CD4-positive, alpha-beta memory T cell (primary cell): ENCODE measurements around the gene CAMSAP1. TPM values are rescaled to one million over a fixed set of nuclear protein-coding genes. Genes with fewer than 3 reads are reported as not detected.
A peak's percentile ranks its signal among the peaks of the same experiment; 100 is the strongest.

Source experiments
- CTCF ChIA-PET: fragments of 350-600 bp; sonication (Branson Sonifier 250); formaldehyde crosslinking; loops from one replicate; lab custom pipeline; 2021; ENCODE audit warnings: inconsistent platforms; ENCODE audit not compliant: partially characterized antibody; lab: Charles Lee
- POLR2A ChIA-PET: fragments of 350-600 bp; sonication (Branson Sonifier 250); formaldehyde crosslinking; loops from one replicate; lab custom pipeline; 2021; ENCODE audit not compliant: partially characterized antibody; lab: Charles Lee
- DNase-seq, 5 donors: peaks; one replicate each; pipeline versions ENCODE4 v3.0.0 to v3.0.0-alpha.2; 2020 to 2022; ENCODE audit warnings: mixed read lengths in 1 of 5
- H3K27ac ChIP-seq: one replicate; pipeline ENCODE4 v1.7.0; 2013; ENCODE audit warnings: low read depth, low read length
- H3K27me3 ChIP-seq: 2 replicates; pipeline ENCODE4 v1.7.0; 2013; ENCODE audit warnings: mild to moderate bottlenecking, low read length, moderate library complexity; ENCODE audit not compliant: insufficient read depth
- H3K36me3 ChIP-seq: 2 replicates; pipeline ENCODE4 v1.7.0; 2013; ENCODE audit warnings: mild to moderate bottlenecking, low read length, moderate library complexity; ENCODE audit not compliant: insufficient read depth
- H3K4me1 ChIP-seq: 2 replicates; pipeline ENCODE4 v1.7.0; 2013; ENCODE audit warnings: mild to moderate bottlenecking, low read length, moderate library complexity; ENCODE audit not compliant: insufficient read depth
- H3K4me3 ChIP-seq, 2 donors: one replicate each; pipeline ENCODE4 v1.7.0; 2013; ENCODE audit warnings: low read length in 2 of 2, mild to moderate bottlenecking in 1 of 2
- H3K9me3 ChIP-seq, 2 donors: one replicate each; pipeline ENCODE4 v1.7.0; 2013; ENCODE audit warnings: low read length in 2 of 2, control low read depth in 1 of 2; ENCODE audit not compliant: control insufficient read depth in 1 of 2
- H3K27ac Mint-ChIP-seq, 7 donors: one replicate each; pipeline ENCODE4 v1.8.0; 2020 to 2021; ENCODE audit warnings: mixed read lengths in 7 of 7, mild to moderate bottlenecking in 6 of 7, inconsistent platforms in 3 of 7, moderate library complexity in 3 of 7
- H3K27me3 Mint-ChIP-seq, 2 donors: one replicate each; pipeline ENCODE4 v1.8.0; 2020 to 2021; ENCODE audit warnings: mixed read lengths in 2 of 2
- H3K36me3 Mint-ChIP-seq, 2 donors: one replicate each; pipeline ENCODE4 v1.8.0; 2020 to 2021; ENCODE audit warnings: mixed read lengths in 2 of 2, inconsistent platforms in 1 of 2, mild to moderate bottlenecking in 1 of 2
- H3K4me1 Mint-ChIP-seq, 4 donors: one replicate each; pipeline ENCODE4 v1.8.0; 2020 to 2021; ENCODE audit warnings: mixed read lengths in 4 of 4, mild to moderate bottlenecking in 1 of 4
- H3K4me3 Mint-ChIP-seq, 8 donors: one replicate each; pipeline ENCODE4 v1.8.0; 2020 to 2021; ENCODE audit warnings: mixed read lengths in 8 of 8, mild to moderate bottlenecking in 7 of 8, moderate library complexity in 6 of 8, inconsistent platforms in 3 of 8
- H3K9me3 Mint-ChIP-seq, 8 donors: one replicate each; pipeline ENCODE4 v1.8.0; 2020 to 2021; ENCODE audit warnings: mixed read lengths in 8 of 8, mild to moderate bottlenecking in 5 of 8, inconsistent platforms in 3 of 8, moderate library complexity in 1 of 8
- intact Hi-C: fragments of 100-400 bp; cut with micrococcal nuclease; formaldehyde crosslinking; loops from one replicate; pipeline ENCODE4 v1.15.1; 2023
- polyA plus RNA-seq, 2 donors: library from polyadenylated mRNA; unstranded; fragments of 300-500 nt; fragmentation: Illumina TruSeq; gene quantifications; one replicate each; pipeline ENCODE4 v1.2.3, GENCODE V29; 2021
- total RNA-seq, 2 experiments: library from RNA; stranded (reverse); gene quantifications; one replicate each; pipeline ENCODE4 v1.2.3, GENCODE V29; 2021

CAMSAP1 gene
- total and polyA plus RNA-seq, 4 experiments from 2014 or later, result 0.76 to 51.7 (median 22.5) TPM

DNA sequence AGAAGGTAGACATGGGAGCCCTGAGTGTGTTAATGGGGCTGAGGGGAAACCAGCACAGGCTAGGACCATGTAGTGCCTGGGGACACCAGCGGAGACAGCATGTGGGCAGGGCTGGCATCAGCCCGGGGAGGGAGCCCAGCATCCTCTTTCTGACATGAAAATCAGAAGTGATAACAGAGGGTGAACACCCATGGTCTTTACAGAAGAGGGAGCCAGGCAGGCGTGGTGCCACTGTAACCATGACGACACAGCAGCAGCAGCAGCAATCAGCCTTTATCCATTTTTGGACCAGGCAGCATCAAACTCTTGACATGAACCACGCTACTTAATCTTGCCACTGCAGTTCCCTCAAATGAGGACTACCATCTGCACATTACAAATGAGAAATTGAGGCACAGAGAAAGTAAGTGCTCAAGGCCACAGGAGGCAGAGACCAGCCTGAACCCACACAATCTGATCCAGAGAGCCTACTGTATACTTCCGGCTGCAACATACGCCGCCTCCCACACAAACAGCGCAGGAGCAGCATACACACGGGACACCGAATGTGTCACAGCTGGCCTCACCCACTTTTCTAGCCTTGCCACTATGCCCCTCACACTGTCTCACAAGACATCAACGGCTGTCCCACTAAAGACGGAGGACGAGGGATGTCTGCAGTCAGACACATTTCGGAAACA, 23.8 kb downstream of the CAMSAP1 start:
- peak overlapping the region in 6 of 7 donors; percentile 48 to 86 (median 76) for H3K27ac Mint-ChIP-seq
- CTCF ChIA-PET, result no interaction called here
- peak in 4 of 5 donors; percentile 10 to 41 (median 26) for DNase-seq

DNA sequence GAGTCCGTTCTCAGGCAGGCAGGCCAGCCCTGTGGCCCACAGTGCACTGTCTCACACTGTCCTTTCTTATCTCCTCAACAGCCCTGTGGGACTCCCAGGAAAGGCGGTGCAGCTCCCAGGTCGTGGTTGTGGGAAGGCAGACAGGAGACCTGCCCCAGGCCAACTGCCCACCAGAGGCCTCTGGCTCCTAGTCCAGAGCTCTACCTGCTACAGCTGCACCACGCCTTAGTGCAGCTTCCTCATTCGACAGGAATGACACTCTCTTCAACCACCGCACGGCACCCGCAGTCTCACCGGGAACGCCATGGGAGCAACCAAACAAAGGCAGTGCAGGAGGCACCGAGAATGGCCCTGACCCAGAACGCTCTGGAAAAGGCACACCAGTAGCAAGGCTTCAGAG, 25.3 kb downstream of the CAMSAP1 start:
- Histone ChIP-seq H3K27me3 (no peaks in the 10 kb centered on the region), H3K4me3 (no peak overlapping the region), H3K9me3 (no peaks in the 10 kb centered on the region), H3K27ac (no peak overlapping the region), H3K4me1 (peaks cover 46% of the 10 kb centered on the region), H3K36me3 (no peaks in the 10 kb centered on the region)
- no peak overlapping the region for H3K4me3 Mint-ChIP-seq
- no peak for DNase-seq
- ChIA-PET POLR2A (no interaction called here), CTCF (interaction anchor here (0.9 kb wide), 1 partner anchor 18 kb away, joined by 3 read pairs; no protein-coding TSS in a partner anchor)
- no peaks in the 10 kb centered on the region for H3K27me3 Mint-ChIP-seq
- intact Hi-C loops, result no loop called here
- H3K36me3 Mint-ChIP-seq, result peaks cover 6 to 7% of the 10 kb centered on the region in 2 donors
- no peak overlapping the region for H3K27ac Mint-ChIP-seq
- H3K9me3 Mint-ChIP-seq, result no peaks in the 10 kb centered on the region
- peaks cover 43 to 68% (median 61%) of the 10 kb centered on the region in 4 donors for H3K4me1 Mint-ChIP-seq

More for the DNA sequence above, 23.8 kb downstream of the CAMSAP1 start:
- H3K9me3 Mint-ChIP-seq, result no peaks in the 10 kb centered on the region
- H3K9me3 ChIP-seq, result no peaks in the 10 kb centered on the region
- H3K36me3 ChIP-seq, result no peaks in the 10 kb centered on the region
- intact Hi-C loops, result no loop called here
- H3K36me3 Mint-ChIP-seq, result peaks cover 3 to 6% of the 10 kb centered on the region in 2 donors
- peak overlapping the region in 3 of 8 donors; percentile 3 to 29 (median 29) for H3K4me3 Mint-ChIP-seq
- no peak overlapping the region for H3K4me3 ChIP-seq
- H3K27me3 Mint-ChIP-seq, result no peaks in the 10 kb centered on the region
- POLR2A ChIA-PET, result no interaction called here
- no peak overlapping the region for H3K27ac ChIP-seq
- H3K4me1 Mint-ChIP-seq, result peaks cover 49 to 70% (median 63%) of the 10 kb centered on the region in 4 donors
- H3K4me1 ChIP-seq, result peaks cover 55% of the 10 kb centered on the region
- H3K27me3 ChIP-seq, result no peaks in the 10 kb centered on the region

DNA sequence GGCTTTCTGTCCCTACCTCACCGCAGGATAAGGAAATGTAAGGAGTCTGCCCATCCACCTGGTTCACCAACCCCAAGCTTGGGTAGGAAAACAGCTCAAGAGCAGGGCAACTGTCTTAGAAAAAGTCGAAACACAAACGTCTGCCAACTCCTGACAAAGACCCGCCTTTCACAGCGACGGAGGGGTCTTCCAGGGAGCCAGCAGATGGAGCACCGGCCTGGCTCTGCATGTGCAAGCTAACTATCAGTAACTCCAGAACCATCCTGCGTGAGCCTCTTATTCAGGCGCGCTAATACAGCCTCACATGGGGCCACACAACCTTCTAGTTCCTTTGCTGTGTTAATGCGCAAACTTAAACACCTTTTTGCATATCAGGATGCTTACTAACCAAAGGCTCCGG, 26.9 kb downstream of the CAMSAP1 start:
- H3K27ac Mint-ChIP-seq, result no peak overlapping the region
- intact Hi-C loops, result no loop called here
- Histone ChIP-seq H3K27ac (no peak overlapping the region), H3K36me3 (no peaks in the 10 kb centered on the region), H3K27me3 (no peaks in the 10 kb centered on the region), H3K9me3 (no peaks in the 10 kb centered on the region), H3K4me3 (no peak overlapping the region), H3K4me1 (peaks cover 30% of the 10 kb centered on the region)
- no peak overlapping the region for H3K4me3 Mint-ChIP-seq
- DNase-seq, result no peak
- CTCF ChIA-PET, result no interaction called here
- peaks cover 7 to 8% of the 10 kb centered on the region in 2 donors for H3K36me3 Mint-ChIP-seq
- H3K9me3 Mint-ChIP-seq, result no peaks in the 10 kb centered on the region
- H3K27me3 Mint-ChIP-seq, result no peaks in the 10 kb centered on the region
- POLR2A ChIA-PET, result no interaction called here
- H3K4me1 Mint-ChIP-seq, result peaks cover 41 to 62% (median 52%) of the 10 kb centered on the region in 4 donors

DNA sequence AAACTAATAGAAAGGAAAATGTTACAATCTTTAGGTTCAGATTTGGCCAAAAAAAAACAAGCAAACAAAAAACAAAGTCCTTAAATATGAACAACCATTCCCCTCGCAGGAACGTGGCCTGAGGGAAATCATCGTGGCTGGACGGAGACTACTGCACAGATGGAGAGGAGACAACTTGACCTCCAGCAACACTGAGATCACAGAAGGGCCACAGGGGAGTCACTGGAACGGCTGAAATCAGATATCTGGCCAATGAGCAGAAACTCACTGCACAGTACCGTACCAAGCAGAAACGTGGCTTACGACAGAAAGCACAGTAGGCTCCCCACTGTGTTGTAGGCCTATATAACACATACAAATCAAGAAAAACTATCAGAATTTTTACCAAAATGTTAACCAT, 27.7 kb downstream of the CAMSAP1 start:
- Histone ChIP-seq H3K9me3 (no peaks in the 10 kb centered on the region), H3K4me3 (no peak overlapping the region), H3K4me1 (peaks cover 22% of the 10 kb centered on the region), H3K27ac (no peak overlapping the region), H3K36me3 (no peaks in the 10 kb centered on the region), H3K27me3 (no peaks in the 10 kb centered on the region)
- H3K36me3 Mint-ChIP-seq, result peaks cover 7 to 8% of the 10 kb centered on the region in 2 donors
- no peak overlapping the region for H3K27ac Mint-ChIP-seq
- intact Hi-C loops, result no loop called here
- no peak overlapping the region for H3K4me3 Mint-ChIP-seq
- no peak for DNase-seq
- peaks cover 41 to 57% (median 51%) of the 10 kb centered on the region in 4 donors for H3K4me1 Mint-ChIP-seq
- no peaks in the 10 kb centered on the region for H3K27me3 Mint-ChIP-seq
- H3K9me3 Mint-ChIP-seq, result no peaks in the 10 kb centered on the region
- ChIA-PET CTCF (no interaction called here), POLR2A (no interaction called here)

DNA sequence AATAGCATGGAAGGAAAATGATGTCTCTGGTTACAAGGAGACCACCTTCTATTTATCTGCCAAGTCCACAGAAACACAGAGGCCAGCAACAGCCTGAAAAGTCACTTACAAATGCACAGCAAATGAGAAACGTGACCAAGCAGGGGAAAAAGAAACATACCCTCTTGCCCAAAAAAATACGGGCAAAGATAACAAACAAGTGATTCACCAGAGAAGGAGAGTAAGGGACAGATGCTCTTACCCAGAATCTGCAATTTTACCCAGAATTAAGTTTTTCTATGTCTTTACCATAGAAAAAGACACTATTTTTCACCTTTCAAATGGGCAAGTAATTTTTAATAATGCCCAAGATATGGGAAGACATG, 28.1 kb downstream of the CAMSAP1 start:
- no peak overlapping the region for H3K4me3 Mint-ChIP-seq
- peak overlapping the region in 1 of 7 donors; percentile 43 for H3K27ac Mint-ChIP-seq
- H3K9me3 Mint-ChIP-seq, result no peaks in the 10 kb centered on the region
- H3K36me3 Mint-ChIP-seq, result peaks cover 7 to 8% of the 10 kb centered on the region in 2 donors
- peaks cover 18% of the 10 kb centered on the region for H3K4me1 ChIP-seq
- H3K4me3 ChIP-seq, result no peak overlapping the region
- ChIA-PET CTCF (no interaction called here), POLR2A (no interaction called here)
- intact Hi-C loops, result no loop called here
- H3K27me3 ChIP-seq, result no peaks in the 10 kb centered on the region
- H3K27me3 Mint-ChIP-seq, result no peaks in the 10 kb centered on the region
- DNase-seq, result no peak
- H3K9me3 ChIP-seq, result no peaks in the 10 kb centered on the region
- peaks cover 37 to 53% (median 47%) of the 10 kb centered on the region in 4 donors for H3K4me1 Mint-ChIP-seq
- no peaks in the 10 kb centered on the region for H3K36me3 ChIP-seq
- no peak overlapping the region for H3K27ac ChIP-seq

DNA sequence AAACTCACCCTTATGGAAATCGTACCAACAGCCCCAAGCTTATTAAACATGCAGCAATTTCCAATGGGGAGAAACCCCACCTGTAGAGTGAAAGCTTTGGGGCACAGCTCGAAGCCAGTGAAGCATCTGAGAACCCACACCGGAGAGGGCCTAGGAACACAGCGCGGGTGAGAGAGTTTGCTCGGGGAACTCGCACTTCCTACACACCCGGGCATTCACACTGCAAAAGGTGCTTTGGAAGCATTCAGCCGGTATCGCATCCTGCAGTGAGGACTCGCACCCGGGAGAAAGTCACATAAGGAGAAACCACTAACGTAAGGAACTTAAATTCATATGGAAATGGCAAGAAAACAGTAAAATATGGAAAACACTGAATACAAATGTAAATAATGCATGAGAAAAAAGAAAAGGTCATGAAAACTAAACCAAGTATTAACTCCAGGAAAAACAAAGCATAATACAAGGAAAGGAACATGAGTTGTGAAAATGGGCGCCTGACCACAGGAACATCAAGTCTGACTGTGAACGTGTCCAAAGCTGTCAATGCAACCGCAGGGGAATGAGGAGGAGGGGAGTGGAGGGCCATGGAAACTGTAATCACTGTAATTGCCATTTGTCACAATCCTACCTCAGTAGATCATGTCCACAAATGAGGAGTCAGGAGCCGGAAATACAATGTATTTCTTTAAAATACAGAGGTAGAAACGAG, 28.7 kb downstream of the CAMSAP1 start:
- CTCF ChIA-PET, result no interaction called here
- no peaks in the 10 kb centered on the region for H3K9me3 Mint-ChIP-seq

DNA sequence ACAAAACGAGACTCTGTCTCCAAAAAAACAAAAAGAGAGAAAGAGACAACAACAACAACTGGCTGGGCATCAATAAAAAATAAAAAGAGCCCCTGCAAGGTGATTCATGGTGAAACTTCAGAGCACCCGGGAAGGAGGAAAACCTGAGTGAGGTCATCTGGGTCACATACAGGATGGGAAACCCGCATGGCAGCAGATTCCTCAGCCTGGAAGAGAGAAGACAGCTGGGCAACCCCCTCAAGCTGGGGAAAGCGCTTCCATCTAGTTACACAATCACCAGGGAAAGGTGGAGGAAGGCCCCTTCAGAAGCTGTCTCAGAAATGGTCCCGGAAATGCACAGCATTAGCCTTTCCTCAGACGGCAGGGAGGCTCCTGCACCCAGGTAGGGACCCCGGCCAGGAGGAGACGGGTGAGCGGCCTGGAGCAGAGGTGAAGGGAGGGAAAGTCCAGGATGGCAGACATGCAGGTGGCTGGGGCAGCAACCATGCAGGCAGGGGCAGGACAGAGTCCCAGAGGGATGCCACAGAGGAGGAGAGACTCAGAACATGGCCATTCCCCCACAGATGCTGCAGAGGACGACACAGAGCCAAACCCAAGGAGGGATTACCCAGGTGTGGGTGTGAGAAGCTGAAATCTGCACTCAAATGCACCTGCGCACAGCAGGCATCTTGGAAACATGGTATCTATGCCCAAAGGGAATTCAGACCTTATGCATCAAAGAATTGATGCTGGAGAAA, 29.4 kb downstream of the CAMSAP1 start:
- intact Hi-C loops, result no loop called here
- H3K4me3 ChIP-seq, result no peak overlapping the region
- ChIA-PET POLR2A (no interaction called here), CTCF (interaction anchor here (1.5 kb wide), 1 partner anchor 13 kb away, joined by 7 read pairs; no protein-coding TSS in a partner anchor)
- H3K27ac Mint-ChIP-seq, result peak overlapping the region in 4 of 7 donors; percentile 24 to 66 (median 49)
- H3K36me3 Mint-ChIP-seq, result peaks cover 4 to 8% of the 10 kb centered on the region in 2 donors
- H3K4me1 Mint-ChIP-seq, result peaks cover 32 to 48% (median 43%) of the 10 kb centered on the region in 4 donors
- H3K36me3 ChIP-seq, result no peaks in the 10 kb centered on the region
- H3K9me3 ChIP-seq, result no peaks in the 10 kb centered on the region
- no peaks in the 10 kb centered on the region for H3K27me3 Mint-ChIP-seq
- H3K27ac ChIP-seq, result no peak overlapping the region
- peaks cover 8% of the 10 kb centered on the region for H3K4me1 ChIP-seq
- H3K9me3 Mint-ChIP-seq, result no peaks in the 10 kb centered on the region
- no peaks in the 10 kb centered on the region for H3K27me3 ChIP-seq
- H3K4me3 Mint-ChIP-seq, result no peak overlapping the region
- no peak for DNase-seq

More for the DNA sequence above, 28.7 kb downstream of the CAMSAP1 start:
- POLR2A ChIA-PET, result no interaction called here
- Histone ChIP-seq H3K27me3 (no peaks in the 10 kb centered on the region), H3K9me3 (no peaks in the 10 kb centered on the region), H3K4me1 (peaks cover 15% of the 10 kb centered on the region), H3K4me3 (no peak overlapping the region), H3K36me3 (no peaks in the 10 kb centered on the region), H3K27ac (no peak overlapping the region)
- H3K27me3 Mint-ChIP-seq, result no peaks in the 10 kb centered on the region
- H3K27ac Mint-ChIP-seq, result peak overlapping the region in 2 of 7 donors; percentile 49 to 61
- peaks cover 7 to 8% of the 10 kb centered on the region in 2 donors for H3K36me3 Mint-ChIP-seq
- intact Hi-C loops, result no loop called here
- H3K4me3 Mint-ChIP-seq, result no peak overlapping the region
- peaks cover 33 to 51% (median 44%) of the 10 kb centered on the region in 4 donors for H3K4me1 Mint-ChIP-seq
- no peak for DNase-seq
